Right atrium auricular region (tissue), 2 donors: ENCODE measurements around the gene TGM5. TPM values are rescaled to one million over a fixed set of nuclear protein-coding genes. Genes with fewer than 3 reads are reported as not detected.

ENCODE experiments used
- DNase-seq: peaks from one replicate; pipeline ENCODE4 v3.0.0-alpha.2; 2019; ENCODE audit warnings: low spot score
- H3K27ac ChIP-seq, 2 donors: fragments of 200-600 bp; sonication (generic); 1 replicate in 1 of 2; 2 replicates in 1 of 2; pipeline ENCODE4 v1.5.1; 2016 to 2019
- H3K27me3 ChIP-seq, 2 donors: fragments of 200-600 bp; sonication (generic); one replicate each; pipeline versions ENCODE4 v1.5.1 to v1.6.0; 2017 to 2019
- H3K36me3 ChIP-seq: fragments of 200-600 bp; sonication (generic); one replicate; pipeline ENCODE4 v1.5.1; 2016
- H3K4me1 ChIP-seq, 2 donors: fragments of 200-600 bp; sonication (generic); one replicate each; pipeline versions ENCODE4 v1.5.1 to v1.6.0; 2017 to 2019
- H3K4me3 ChIP-seq, 2 donors: fragments of 200-600 bp; sonication (generic); 1 replicate in 1 of 2; 2 replicates in 1 of 2; pipeline ENCODE4 v1.5.1; 2017 to 2019; ENCODE audit warnings: mild to moderate bottlenecking in 1 of 2, moderate library complexity in 1 of 2
- H3K9me3 ChIP-seq, 2 donors: fragments of 200-600 bp; sonication (generic); one replicate each; pipeline ENCODE4 v1.5.1; 2019
- CTCF ChIP-seq, 2 donors: fragments of 200-600 bp; sonication (generic); IDR thresholded peaks; one replicate each; pipeline ENCODE4 v1.5.1; 2019; ENCODE audit warnings: antibody characterized with exemption in 2 of 2
- total RNA-seq, 2 donors: library from RNA; depleted of rRNA; stranded (reverse); fragments of >200 nt; gene quantifications; one replicate each; pipeline ENCODE4 v1.1.0, GENCODE V29; 2016

TGM5 gene, protein sequence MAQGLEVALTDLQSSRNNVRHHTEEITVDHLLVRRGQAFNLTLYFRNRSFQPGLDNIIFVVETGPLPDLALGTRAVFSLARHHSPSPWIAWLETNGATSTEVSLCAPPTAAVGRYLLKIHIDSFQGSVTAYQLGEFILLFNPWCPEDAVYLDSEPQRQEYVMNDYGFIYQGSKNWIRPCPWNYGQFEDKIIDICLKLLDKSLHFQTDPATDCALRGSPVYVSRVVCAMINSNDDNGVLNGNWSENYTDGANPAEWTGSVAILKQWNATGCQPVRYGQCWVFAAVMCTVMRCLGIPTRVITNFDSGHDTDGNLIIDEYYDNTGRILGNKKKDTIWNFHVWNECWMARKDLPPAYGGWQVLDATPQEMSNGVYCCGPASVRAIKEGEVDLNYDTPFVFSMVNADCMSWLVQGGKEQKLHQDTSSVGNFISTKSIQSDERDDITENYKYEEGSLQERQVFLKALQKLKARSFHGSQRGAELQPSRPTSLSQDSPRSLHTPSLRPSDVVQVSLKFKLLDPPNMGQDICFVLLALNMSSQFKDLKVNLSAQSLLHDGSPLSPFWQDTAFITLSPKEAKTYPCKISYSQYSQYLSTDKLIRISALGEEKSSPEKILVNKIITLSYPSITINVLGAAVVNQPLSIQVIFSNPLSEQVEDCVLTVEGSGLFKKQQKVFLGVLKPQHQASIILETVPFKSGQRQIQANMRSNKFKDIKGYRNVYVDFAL
- total RNA-seq, result under 1 TPM in 1 of 2 donors, not detected in 1; 0.15 TPM

GRCh38 chr15:43266834-43267233, at the start of gene TGM5:
Gene TGM5 (minus strand): TSS chr15:43266928. CDS start chr15:43266849, 79 bp downstream.
- Histone ChIP-seq H3K4me1 (no peaks in the 10 kb centered on the region), H3K27me3 (no peaks in the 10 kb centered on the region), H3K36me3 (no peaks in the 10 kb centered on the region), H3K27ac (no peak within 1 kb of the TSS), H3K4me3 (no peak within 1 kb of the TSS), H3K9me3 (no peaks in the 10 kb centered on the region)
- TF ChIP-seq CTCF (IDR thresholded peaks at IDR 0.05), result no peak
- DNase-seq, result peak; percentile 52

DNA sequence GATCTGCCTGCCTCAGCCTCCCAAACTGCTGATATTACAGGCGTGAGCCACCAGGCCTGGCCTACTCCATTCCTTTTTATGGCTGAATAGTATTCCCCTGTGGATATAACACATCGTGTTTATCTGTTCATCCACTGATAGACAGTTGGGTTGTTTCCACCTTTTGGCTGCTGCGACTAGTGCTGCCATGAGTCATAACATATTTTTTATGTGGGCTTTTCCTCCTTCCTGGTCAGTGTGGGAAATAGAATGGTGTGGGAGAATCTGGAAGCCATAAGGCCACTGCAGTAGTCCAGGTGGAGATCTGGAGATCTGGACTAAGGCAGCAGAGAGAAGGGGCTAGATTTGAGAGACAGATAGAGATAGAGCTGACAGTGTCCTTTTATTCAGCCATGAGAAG, 47.4 kb upstream of the TGM5 start:
- TF ChIP-seq CTCF (IDR thresholded peaks at IDR 0.05), result no peak

DNA sequence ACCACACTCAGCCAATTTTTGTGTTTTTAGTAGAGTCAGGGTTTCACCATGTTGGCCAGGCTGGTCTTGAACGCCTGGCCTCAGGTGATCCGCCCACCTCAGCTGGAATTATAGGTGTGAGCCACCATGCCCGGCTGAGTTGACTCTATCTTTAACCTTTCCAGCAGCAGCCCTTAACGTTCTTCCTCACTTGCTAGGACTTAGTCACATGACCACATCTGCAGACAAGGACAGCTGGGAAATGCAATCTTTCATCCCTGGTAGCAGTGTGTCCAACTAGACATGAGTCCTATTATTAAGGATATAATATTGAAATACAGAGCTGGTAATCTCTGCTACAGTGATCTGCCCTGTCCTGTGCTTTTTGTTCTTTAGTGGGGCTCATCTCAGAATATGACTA, 45.6 kb upstream of the TGM5 start:
- H3K27me3 ChIP-seq, result no peaks in the 10 kb centered on the region
- H3K9me3 ChIP-seq, result no peaks in the 10 kb centered on the region
- no peak for DNase-seq
- H3K4me3 ChIP-seq, result no peak overlapping the region
- no peaks in the 10 kb centered on the region for H3K36me3 ChIP-seq
- H3K27ac ChIP-seq, result no peak overlapping the region
- TF ChIP-seq CTCF (IDR thresholded peaks at IDR 0.05), result no peak
- H3K4me1 ChIP-seq, result no peaks in the 10 kb centered on the region

More for the DNA sequence above, 47.4 kb upstream of the TGM5 start:
- no peak overlapping the region for H3K27ac ChIP-seq
- no peaks in the 10 kb centered on the region for H3K27me3 ChIP-seq
- H3K4me3 ChIP-seq, result no peak overlapping the region
- DNase-seq, result no peak
- no peaks in the 10 kb centered on the region for H3K4me1 ChIP-seq
- no peaks in the 10 kb centered on the region for H3K36me3 ChIP-seq
- H3K9me3 ChIP-seq, result no peaks in the 10 kb centered on the region

DNA sequence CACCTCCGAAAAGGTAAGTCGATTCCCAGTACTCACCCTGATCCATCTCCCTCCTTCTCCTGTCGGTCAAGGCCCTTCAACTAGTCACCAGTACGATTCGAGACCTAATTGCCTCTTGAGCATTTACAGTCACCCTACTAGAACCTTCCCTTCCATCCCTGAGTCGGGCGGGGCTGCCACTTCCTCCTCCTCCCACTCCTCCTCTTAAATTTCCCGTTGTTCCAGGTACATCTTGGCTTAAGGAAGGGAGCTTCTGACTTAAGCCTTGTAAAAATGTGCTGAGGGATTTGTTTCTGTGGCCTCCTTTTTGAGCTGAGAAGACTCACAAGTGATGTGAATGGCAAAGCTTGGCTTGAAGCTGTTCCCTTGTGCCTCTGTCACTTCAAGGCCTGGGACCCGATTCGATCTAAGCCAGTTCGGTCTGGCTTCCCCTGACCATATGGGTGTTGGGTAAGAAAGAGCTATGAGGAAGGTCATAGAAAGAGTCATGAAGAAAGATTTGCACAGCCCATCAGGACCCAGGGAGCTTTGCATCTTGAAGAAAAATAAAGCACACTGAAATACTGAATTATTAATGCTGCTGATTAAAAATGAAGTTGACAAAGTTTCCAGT, 35.6 kb upstream of the TGM5 start, which contains the start of gene TGM7:
TSS of gene TGM7 (minus strand) at position 51 of the 613 bp plus-strand sequence.
- Histone ChIP-seq H3K9me3 (no peaks in the 10 kb centered on the region), H3K4me1 (no peaks in the 10 kb centered on the region), H3K27ac (no peak within 1 kb of the TSS), H3K36me3 (no peaks in the 10 kb centered on the region), H3K27me3 (no peaks in the 10 kb centered on the region), H3K4me3 (no peak within 1 kb of the TSS)
- no peak for DNase-seq
- TF ChIP-seq CTCF (IDR thresholded peaks at IDR 0.05), result no peak

DNA sequence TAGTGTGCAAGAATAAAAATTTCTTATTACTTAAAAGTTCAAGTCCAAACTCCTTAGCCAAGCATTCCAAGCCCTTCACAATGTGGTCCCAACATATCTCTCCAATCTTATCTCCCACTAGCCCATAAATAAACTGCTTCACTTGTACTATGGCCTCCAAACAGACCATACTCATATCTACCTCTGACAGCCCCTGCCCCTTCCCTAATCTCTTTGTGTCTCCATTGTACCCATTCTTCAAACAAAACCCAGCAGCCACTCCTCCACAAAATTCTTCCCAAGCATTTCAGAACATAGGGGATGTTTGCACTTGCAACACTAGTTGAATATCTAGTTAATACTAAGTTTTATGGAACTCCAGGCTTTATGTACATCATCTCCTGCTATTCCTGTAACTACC, 33.2 kb upstream of the TGM5 start:
- DNase-seq, result no peak
- Histone ChIP-seq H3K27ac (no peak overlapping the region), H3K4me1 (no peaks in the 10 kb centered on the region), H3K9me3 (no peaks in the 10 kb centered on the region), H3K4me3 (no peak overlapping the region), H3K36me3 (no peaks in the 10 kb centered on the region), H3K27me3 (peaks cover 0 to 2% of the 10 kb centered on the region in 2 donors)
- TF ChIP-seq CTCF (IDR thresholded peaks at IDR 0.05), result no peak
